Stomach smooth muscle (tissue), 2 donors: ENCODE data around the gene KCNC1.

Source experiments
- H3K27ac ChIP-seq: one replicate; pipeline ENCODE4 v1.7.0; 2013; ENCODE audit warnings: mild to moderate bottlenecking, low read length, inconsistent platforms
- H3K27me3 ChIP-seq, 2 donors: one replicate each; pipeline ENCODE4 v1.7.0; 2013; ENCODE audit warnings: low read length in 2 of 2; ENCODE audit not compliant: insufficient read depth in 2 of 2, control insufficient read depth in 1 of 2
- H3K36me3 ChIP-seq, 2 donors: one replicate each; pipeline ENCODE4 v1.7.0; 2013; ENCODE audit warnings: low read length in 2 of 2; ENCODE audit not compliant: control insufficient read depth in 2 of 2, insufficient read depth in 2 of 2
- H3K4me1 ChIP-seq: one replicate; pipeline ENCODE4 v1.7.0; 2013; ENCODE audit warnings: low read length; ENCODE audit not compliant: control insufficient read depth, insufficient read depth
- H3K4me3 ChIP-seq, 2 donors: one replicate each; pipeline ENCODE4 v1.7.0; 2013; ENCODE audit warnings: low read length in 2 of 2
- H3K9ac ChIP-seq, 2 donors: one replicate each; pipeline ENCODE4 v1.7.0; 2013; ENCODE audit warnings: low read length in 2 of 2, mild to moderate bottlenecking in 1 of 2
- H3K9me3 ChIP-seq, 2 donors: one replicate each; pipeline ENCODE4 v1.7.0; 2013; ENCODE audit warnings: low read length in 2 of 2; ENCODE audit not compliant: control insufficient read depth in 2 of 2
- donor health status: healthy.
- donor health status: Pancreatic carcinoma.

KCNC1 gene

GRCh38 chr11:17798716-17799115 is 64.1 kb downstream of the KCNC1 start:
- no peak overlapping the region for H3K9ac ChIP-seq
- no peak overlapping the region for H3K27ac ChIP-seq
- H3K36me3 ChIP-seq = no peaks in the 10 kb centered on the region
- H3K9me3 ChIP-seq = no peaks in the 10 kb centered on the region
- H3K4me3 ChIP-seq = no peak overlapping the region
- no peaks in the 10 kb centered on the region for H3K27me3 ChIP-seq
- no peaks in the 10 kb centered on the region for H3K4me1 ChIP-seq

- H3K4me3 ChIP-seq = no peak overlapping the region
- H3K27me3 ChIP-seq = no peaks in the 10 kb centered on the region
- H3K9me3 ChIP-seq = no peaks in the 10 kb centered on the region
- H3K36me3 ChIP-seq = no peaks in the 10 kb centered on the region
- H3K27ac ChIP-seq = no peak overlapping the region
- H3K4me1 ChIP-seq = no peaks in the 10 kb centered on the region
- H3K9ac ChIP-seq = no peak overlapping the region
Observed at GRCh38 chr11:17799147-17799546, 64.6 kb downstream of the KCNC1 start.

GRCh38 chr11:17801166-17801565 is 66.6 kb downstream of the KCNC1 start:
- Histone ChIP-seq H3K4me1 (no peaks in the 10 kb centered on the region), H3K27ac (no peak overlapping the region), H3K4me3 (no peak overlapping the region), H3K9ac (no peak overlapping the region), H3K27me3 (no peaks in the 10 kb centered on the region), H3K9me3 (no peaks in the 10 kb centered on the region), H3K36me3 (no peaks in the 10 kb centered on the region)

- Histone ChIP-seq H3K27me3 (no peaks in the 10 kb centered on the region), H3K27ac (no peak overlapping the region), H3K9ac (no peak overlapping the region), H3K4me3 (no peak overlapping the region), H3K36me3 (no peaks in the 10 kb centered on the region), H3K9me3 (no peaks in the 10 kb centered on the region), H3K4me1 (no peaks in the 10 kb centered on the region)
Observed at GRCh38 chr11:17802491-17802890, 67.9 kb downstream of the KCNC1 start.

- no peak overlapping the region for H3K4me3 ChIP-seq
- no peak overlapping the region for H3K9ac ChIP-seq
- H3K36me3 ChIP-seq = no peaks in the 10 kb centered on the region
- no peaks in the 10 kb centered on the region for H3K27me3 ChIP-seq
- no peak overlapping the region for H3K27ac ChIP-seq
- H3K9me3 ChIP-seq = no peaks in the 10 kb centered on the region
- no peaks in the 10 kb centered on the region for H3K4me1 ChIP-seq
Observed at GRCh38 chr11:17803754-17804334, 69.3 kb downstream of the KCNC1 start.

GRCh38 chr11:17805043-17805442 is 70.5 kb downstream of the KCNC1 start:
- H3K27ac ChIP-seq = no peak overlapping the region
- no peaks in the 10 kb centered on the region for H3K4me1 ChIP-seq
- H3K4me3 ChIP-seq = no peak overlapping the region

GRCh38 chr11:17805873-17806272 is 71.3 kb downstream of the KCNC1 start:
- H3K4me3 ChIP-seq = no peak overlapping the region
- no peaks in the 10 kb centered on the region for H3K9me3 ChIP-seq
- H3K27ac ChIP-seq = no peak overlapping the region
- no peaks in the 10 kb centered on the region for H3K4me1 ChIP-seq
- no peaks in the 10 kb centered on the region for H3K27me3 ChIP-seq
- no peak overlapping the region for H3K9ac ChIP-seq
- H3K36me3 ChIP-seq = no peaks in the 10 kb centered on the region

More at GRCh38 chr11:17805043-17805442, 70.5 kb downstream of the KCNC1 start:
- no peaks in the 10 kb centered on the region for H3K9me3 ChIP-seq
- no peaks in the 10 kb centered on the region for H3K36me3 ChIP-seq
- H3K27me3 ChIP-seq = no peaks in the 10 kb centered on the region
- H3K9ac ChIP-seq = no peak overlapping the region

GRCh38 chr11:17807034-17807433 is 72.5 kb downstream of the KCNC1 start:
- no peaks in the 10 kb centered on the region for H3K9me3 ChIP-seq
- H3K4me1 ChIP-seq = peaks cover 5% of the 10 kb centered on the region

GRCh38 chr11:17810041-17810440 is 75.5 kb downstream of the KCNC1 start:
- Histone ChIP-seq H3K4me1 (peaks cover 23% of the 10 kb centered on the region), H3K36me3 (no peaks in the 10 kb centered on the region), H3K4me3 (no peak overlapping the region)

More at GRCh38 chr11:17807034-17807433, 72.5 kb downstream of the KCNC1 start:
- H3K36me3 ChIP-seq = no peaks in the 10 kb centered on the region
- no peak overlapping the region for H3K9ac ChIP-seq
- H3K27ac ChIP-seq = no peak overlapping the region
- no peak overlapping the region for H3K4me3 ChIP-seq
- no peaks in the 10 kb centered on the region for H3K27me3 ChIP-seq

GRCh38 chr11:17810746-17811145 is 76.2 kb downstream of the KCNC1 start:
- Histone ChIP-seq H3K27ac (no peak overlapping the region), H3K9me3 (no peaks in the 10 kb centered on the region), H3K36me3 (no peaks in the 10 kb centered on the region), H3K4me3 (no peak overlapping the region), H3K9ac (no peak overlapping the region), H3K27me3 (no peaks in the 10 kb centered on the region), H3K4me1 (peaks cover 23% of the 10 kb centered on the region)

More at GRCh38 chr11:17810041-17810440, 75.5 kb downstream of the KCNC1 start:
- no peaks in the 10 kb centered on the region for H3K9me3 ChIP-seq
- H3K27me3 ChIP-seq = no peaks in the 10 kb centered on the region
- H3K9ac ChIP-seq = no peak overlapping the region
- H3K27ac ChIP-seq = no peak overlapping the region

- Histone ChIP-seq H3K9me3 (no peaks in the 10 kb centered on the region), H3K4me3 (no peak overlapping the region), H3K27me3 (no peaks in the 10 kb centered on the region), H3K27ac (no peak overlapping the region), H3K36me3 (no peaks in the 10 kb centered on the region), H3K9ac (no peak overlapping the region), H3K4me1 (peaks cover 23% of the 10 kb centered on the region)
Observed at GRCh38 chr11:17811352-17811751, 76.8 kb downstream of the KCNC1 start.
